Esophagus mucosa (tissue), 1 donor: ENCODE measurements around the gene PDLIM7. TPM values are rescaled to one million over a fixed set of nuclear protein-coding genes. Genes with fewer than 3 reads are reported as not detected.
A peak's percentile ranks its signal among the peaks of the same experiment; 100 is the strongest.

ENCODE experiments used
- ATAC-seq: fragments of 200-7000 bp; cut with Tn5 transposase; one replicate; pipeline ENCODE4 v1.9.1; 2020
- total RNA-seq: library from RNA; stranded (reverse); gene quantifications from one replicate; pipeline ENCODE4 v1.2.4, GENCODE V29; 2023
- donor health status: DM: yes; HTN: yes; CAD: no.

PDLIM7 gene
- total RNA-seq, 1 donor from 2014 or later: 23.0 TPM

DNA sequence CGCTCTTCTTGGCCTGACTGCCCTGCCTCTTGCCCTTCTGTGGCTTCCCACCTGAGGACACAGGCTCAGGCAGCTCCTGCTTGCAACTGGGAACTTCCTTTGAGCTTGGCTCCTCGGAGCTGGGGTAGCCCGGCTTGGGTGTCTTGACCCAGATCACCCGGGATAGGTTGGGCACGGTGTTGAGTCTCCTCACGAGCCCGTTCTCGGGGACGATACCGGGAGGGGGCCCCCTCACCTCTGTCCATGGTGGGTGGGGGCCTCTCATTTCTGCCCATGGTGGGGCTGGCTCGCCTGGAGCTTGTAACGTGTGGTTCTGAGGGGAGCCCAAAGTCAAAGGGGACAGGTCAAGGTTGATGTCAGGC, 27.1 kb upstream of the PDLIM7 start:
- ATAC-seq: no peak

DNA sequence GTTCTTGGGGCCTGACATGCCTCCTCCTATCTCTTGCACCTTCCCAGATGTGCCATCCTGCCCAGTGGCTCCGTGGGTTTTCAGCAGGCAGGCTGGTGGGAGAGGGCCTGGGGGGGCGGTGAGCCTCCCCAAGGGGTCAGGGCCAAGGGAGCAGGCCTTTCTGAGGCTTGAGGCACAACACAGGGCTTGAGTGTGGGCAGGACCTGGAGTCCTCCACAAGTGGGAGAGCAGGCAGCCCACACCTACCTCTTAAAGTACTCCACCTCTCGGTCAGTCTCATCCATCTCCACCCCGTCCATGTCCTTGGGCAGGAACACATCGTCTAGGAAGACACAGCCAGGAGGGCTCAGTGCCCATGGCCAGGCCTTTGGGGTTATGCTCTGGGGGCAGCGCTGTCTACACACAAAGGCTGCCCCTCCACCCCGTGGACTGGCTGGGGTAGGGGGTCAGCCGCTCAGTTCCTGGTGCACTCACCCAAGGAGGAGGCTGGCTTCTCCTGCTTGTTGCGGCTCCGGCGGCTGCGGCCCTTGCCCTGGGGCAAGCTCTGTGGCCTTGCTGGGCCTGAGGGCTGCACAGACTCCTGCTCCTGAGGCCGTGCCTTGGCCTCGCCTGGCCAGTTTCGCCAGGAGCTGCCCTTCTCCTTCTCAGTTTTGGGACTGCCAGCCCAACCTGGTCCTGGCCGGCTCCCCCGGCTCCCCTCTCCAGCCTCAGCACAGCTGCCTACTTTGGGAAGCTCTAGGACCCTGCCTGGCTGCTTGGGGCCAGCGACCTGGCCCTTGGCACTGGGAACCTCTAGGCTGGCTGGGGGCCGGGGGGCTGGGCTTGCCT, 26.5 kb upstream of the PDLIM7 start:
- no peak for ATAC-seq

DNA sequence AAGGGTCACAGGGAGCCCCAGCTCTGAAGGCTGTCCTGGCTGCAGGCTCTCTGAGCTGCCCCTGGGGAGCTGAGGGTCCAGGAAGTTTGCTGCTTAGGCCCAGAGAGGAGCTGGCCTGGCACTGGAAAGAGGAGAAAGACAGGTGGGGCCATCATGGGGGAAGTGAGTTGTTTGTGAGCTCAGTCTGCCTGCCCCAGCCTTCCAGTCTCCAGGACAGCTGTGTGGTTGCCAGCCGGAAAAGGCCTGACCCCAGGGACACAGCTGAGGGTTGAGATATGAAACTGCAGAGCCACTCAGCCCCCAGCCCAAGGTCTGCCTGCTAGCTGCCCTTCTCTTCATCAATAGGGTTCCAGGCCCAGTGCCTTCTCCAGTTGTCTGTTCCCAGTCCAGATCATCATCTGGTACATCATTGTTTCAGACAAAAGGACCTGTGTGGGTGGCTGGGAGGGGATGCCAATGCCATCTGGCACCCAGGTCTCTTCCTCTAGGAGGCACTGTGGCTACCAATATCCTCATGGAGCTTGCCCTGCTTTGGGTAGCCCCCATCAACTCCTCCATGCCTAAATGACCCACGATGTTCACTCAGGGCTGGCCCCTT, 23.6 kb upstream of the PDLIM7 start:
- no peak for ATAC-seq

DNA sequence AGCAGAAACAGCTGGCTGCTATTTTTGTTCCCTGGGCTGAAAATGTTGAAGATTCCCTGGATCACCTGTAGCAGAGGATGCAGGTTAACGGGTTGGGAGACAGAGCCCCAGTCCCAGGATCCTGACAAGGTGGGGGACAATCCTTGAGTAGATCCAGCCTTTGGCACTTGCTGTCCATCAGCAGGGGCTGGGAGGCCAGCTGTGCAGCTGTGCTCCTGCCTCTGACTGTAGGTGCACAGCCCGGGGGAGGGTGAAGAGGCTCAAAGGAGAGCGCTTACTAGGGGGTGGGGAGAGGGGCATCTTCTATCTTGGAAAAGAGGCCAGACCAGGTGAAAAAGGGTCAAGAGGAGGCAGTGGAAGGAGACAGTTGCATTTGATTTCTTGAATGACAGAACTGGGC, 22.9 kb upstream of the PDLIM7 start:
- no peak for ATAC-seq

DNA sequence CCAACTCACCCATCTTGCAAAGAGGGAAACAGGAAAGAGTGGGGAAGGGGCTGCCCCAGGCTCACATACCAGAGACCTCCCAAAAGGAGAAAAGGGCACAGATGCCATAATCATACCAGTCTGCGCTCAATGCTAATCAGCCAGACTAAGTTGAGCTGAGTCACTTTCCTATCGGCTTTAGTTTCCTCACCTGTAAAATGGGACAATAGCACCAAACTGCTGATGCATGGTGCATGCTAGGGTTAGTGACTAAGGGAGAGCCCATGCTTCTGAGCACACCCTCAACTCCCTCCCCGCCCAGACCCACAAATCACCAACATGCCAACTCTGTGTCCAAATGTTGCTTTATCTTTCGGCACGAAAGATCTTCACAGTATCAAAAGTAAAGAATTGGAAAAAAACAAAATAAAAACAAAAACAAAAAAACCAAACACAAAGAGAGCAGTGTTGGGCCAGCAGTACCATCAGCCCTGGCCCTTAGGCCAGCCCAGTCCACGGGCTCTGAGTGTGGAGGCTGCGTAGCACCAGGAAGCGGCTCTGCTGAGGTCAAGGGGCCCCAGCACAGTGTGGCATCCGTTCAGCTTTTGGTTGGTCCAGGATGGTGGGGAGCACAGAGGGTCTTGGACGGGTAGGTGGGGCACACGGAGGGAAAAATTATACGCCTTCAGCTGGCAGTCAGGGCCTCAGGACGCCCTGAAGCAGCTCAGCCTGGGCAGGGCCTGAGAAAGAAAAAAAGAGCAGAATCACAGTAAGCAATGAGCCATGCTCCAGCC, 22.2 kb upstream of the PDLIM7 start:
- ATAC-seq: no peak

DNA sequence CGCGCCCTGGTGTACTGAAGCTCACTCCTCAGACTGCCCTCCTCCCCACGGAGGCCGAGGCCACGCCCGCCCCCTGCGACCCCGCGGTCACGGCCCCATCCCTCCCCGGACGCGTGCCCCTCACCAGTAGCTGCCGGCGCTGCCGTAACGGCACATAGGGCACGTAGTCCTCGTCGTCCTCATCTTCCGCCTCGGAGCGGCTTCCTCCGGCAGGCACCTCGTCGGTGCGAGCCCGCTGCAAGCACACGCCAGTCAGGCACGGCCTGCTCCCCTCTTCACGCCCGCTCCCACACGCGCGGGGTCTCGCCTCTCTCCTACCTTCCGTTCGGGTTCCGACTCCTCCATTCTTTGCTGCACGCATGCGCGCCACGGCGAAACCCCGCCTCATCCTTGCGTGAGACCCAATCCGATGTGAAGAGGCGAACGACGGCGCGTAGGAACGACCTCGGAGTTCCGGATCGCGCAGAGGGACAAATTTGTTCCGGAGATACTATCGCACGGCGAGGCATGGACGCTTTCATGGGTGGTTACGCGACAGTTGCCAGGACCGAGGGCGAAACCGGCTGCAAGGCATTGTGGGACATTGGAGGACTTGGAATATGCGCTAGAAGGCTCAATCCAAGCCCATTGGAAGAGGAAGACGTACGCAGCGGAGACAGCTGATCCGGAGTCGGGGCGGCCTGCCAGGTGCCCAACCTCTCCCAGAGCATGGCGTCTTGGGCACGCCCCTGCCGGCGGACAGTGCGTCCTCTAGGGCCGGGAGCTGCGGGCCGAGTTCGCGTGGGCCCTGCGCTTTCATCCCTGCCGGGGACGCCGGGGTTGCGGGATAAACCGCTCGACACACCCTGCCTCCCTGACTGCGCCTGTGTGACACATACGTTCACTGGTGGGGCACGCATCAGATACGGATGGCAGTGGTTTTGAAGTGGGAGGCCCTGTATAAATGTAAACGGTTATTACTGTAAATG, 19.5 kb upstream of the PDLIM7 start, which contains the start of gene DDX41:
DDX41 (minus strand) TSS at position 361 of the 968 bp plus-strand sequence; CDS start at position 345, 16 bp downstream.
- peak; percentile 86 for ATAC-seq

DNA sequence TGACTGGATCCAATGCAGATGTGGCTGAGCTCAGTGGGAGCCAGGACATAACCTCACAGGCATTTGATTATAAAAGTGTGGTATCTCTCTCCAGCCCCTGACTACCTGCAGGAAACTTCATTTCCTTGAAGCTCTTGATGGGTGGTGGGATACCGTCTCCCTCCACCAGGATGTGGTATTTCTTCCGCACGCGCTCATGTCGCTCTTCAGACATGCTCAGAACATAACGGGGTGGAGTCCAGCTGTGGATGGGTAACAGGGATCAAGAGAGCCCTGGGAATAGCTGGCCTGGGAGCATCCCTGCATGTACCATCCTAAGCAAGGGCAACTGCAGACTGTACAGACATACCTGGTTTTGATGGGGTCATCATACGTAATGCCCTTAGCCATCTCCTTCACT, 18.2 kb upstream of the PDLIM7 start:
- no peak for ATAC-seq

DNA sequence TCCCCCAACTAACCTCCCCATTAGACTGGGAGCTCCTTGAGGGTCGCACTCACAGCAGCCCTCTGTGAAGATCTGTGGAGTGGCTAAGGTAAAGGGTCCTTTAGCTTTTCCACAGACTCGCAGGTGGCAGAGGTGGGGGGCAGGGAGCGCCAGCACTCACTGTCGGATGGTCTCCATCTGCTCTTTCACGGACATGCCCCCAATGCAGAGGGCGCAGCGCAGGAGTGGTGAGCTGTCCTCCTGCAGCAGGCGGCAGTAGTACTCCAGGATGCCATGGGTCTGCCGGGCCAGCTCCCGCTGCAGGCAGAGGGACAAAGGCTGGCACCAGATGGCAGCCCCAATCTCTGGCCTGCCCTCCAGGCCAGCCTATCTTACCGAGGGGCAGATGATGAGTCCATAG, 17.1 kb upstream of the PDLIM7 start:
- ATAC-seq: no peak

DNA sequence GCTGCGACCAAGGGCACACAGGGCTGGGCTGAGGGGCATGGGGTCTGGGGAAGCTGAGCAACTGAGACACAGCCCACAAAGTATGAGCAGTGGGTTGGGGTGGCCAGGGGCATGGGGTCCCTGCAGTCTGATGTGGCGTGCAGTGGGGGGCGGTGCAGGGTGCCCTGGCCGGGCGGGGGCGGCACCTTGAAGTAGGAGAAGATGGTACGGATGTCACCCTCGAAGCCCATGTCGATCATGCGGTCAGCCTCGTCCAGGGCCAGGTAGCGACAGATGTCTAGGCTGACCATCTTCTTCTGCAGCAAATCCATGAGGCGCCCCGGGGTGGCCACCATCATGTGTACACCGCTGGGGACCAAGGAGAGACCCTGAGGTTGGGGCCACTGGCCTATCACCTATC, 16.1 kb upstream of the PDLIM7 start:
- ATAC-seq: no peak

DNA sequence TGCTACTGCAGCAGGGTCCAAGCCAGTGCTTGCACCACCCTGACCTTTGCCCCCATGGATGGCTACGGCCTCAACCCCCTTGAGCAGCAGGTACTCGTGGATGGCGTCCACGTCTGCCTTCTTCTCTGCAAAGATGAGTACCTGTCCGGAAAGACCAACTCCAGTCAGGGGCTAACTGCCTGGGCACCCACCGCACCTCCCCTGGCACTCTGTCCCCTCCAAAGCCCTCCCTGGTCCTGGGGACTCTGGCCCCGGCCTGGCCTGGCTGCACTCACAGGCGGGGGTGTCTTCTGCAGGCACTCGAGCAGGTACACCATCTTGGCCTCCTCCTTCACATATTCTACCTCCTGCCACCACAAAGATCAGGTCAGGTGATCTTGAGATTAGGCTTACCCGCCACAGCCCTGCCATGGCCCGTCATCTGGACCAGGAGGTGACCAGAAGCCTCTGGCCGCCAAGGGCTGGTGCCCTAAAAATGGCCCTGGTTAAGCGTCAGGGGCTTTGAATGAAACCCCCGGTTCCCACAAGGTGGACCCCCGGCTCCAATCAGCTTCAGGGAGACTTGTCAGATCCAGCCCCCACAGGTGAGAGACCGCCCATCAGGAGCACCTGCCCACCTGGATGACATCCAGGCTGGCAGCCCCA, 15.5 kb upstream of the PDLIM7 start:
- ATAC-seq: no peak

DNA sequence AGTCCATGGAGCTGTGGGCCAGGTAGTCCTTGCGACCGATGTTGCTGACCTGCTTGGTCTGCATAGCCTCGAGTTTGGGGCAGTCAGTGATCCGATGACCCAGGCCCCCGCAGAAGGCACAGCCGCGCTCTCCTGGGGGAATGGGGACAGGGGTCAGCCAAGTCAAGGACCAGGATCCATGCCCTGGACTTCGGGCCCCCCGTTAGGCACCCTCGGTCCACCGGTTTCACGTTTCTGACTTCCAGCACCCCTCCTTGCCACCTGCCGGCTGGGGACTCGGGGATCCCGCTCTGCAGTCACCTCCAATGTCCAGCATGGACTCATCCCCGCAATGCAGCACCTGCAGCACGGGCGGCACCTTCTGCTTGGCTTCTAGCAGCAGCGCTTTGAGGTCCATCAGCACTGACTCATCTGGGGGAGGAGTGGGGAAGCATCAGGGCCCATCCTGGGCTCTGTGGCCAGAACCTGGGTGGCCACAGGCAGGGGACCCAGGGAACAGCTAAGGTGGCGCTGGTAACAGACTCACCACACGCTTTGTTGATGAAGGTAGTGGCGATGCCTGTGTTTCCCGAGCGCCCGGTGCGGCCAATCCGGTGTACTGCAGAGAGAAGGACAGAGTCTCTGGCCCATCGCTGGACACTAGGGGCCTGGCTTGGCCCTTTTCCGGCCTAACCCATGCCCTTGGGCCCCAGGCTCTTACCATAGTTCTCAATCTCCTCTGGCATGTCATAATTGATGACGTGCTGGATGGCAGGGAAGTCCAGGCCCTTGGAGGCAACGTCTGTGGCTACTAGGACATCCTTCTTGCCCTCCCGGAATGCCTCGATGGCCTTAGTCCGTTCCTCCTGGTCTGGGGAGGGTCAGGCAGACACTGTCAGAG, 14.6 kb upstream of the PDLIM7 start:
- no peak for ATAC-seq

DNA sequence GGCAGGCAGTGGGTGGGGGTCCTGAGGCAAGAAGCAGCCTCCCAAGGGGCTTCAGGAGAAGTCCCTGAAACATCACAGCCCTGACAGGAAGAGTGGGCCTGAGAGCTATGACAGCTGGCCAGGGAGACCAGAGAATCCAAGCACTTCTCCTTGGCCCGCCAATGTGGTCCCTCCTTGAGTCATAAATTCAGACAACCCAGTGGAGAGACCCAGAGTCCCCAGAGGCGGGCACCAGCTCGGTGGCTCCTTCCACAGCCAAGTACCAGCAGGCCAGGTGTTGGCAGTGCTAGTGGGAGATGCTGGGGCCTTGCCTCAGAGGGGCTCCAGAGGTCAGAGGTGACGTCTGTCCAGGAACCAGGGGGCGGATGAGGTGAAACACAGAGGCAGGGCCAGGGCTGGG, 13.8 kb upstream of the PDLIM7 start:
- no peak for ATAC-seq

DNA sequence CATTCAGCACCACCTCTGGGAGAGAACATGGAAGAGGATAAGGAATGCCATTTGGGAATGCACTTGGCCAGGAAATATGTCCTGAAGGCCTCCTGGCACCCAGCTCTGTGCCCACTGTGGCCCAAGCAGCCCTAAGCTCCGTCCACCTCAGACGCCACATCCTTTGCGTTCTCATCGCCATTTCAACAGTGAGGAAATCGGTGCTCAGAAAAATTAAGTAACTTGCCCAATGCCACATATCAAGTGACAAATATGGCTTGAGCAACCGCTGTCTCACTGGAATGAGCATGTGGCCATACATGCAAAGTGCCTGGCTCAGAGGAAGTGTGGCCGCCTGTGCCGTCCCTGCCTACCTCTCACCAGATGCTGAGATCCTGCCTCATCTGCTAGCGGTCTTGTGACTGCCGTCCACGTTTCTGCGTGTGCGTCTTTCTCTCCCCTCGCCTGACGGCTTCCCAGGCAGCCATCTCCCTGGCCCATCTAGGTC, 13.2 kb upstream of the PDLIM7 start:
- no peak for ATAC-seq

DNA sequence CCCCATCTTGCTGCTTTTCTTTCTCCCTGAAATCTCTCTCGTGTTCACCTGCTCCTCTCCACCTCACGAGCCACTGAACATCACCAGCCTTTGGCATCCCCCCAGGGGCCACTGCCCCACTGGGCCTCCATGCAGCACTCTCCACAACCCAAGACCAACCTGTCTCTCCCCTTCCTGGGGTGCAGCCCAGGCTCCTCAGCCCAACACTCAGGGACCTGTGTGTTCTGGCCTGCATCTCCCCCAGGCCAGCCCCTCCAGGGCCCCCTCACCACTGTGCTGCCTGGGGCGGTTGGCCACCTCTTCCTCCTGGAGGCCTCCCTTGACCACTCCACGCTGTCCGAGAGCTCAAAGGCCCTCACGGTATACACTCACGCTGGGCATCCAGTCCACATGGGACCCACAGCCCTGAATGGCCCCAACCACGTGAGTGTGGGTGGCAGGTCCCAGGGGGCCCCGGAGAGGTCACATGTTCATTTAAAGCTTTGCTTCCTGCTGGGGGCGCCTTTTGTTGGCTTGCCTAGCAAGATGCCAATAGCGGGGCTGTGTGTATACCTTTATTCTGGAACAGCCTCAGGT, 12.7 kb upstream of the PDLIM7 start:
- ATAC-seq: peak; percentile 27

DNA sequence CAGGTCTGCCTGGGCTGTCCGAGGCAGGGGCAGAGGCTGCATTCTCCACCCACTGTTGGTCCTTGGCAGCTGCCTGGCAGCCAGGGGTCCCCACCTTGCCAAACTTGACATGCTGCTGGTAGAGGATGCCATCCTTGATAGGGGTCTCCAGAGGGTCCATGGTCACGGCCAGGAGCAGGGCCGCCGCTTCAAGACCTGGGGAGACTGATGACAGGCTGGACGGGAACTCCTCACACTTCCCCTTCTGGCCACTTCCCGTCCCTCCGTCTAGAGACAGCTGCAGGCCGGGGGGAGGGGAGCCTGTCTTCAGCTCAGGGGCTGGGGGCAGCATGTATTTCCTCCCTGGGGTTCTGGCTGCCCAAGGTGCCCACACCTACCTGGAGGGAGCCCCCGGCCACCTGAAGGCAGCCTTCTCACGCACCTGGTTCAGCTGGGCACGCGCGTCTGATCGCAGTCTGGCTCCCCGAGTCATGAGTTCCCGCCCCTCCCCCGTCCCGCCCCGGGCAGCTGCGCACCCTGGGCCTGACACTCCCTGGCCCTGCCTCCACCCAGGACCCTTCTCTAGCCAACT, 12.1 kb upstream of the PDLIM7 start, which contains the start of gene DOK3:
DOK3 (minus strand) TSS at position 446 of the 571 bp plus-strand sequence; CDS start at position 160, 286 bp downstream.
- ATAC-seq: peak; percentile 15

DNA sequence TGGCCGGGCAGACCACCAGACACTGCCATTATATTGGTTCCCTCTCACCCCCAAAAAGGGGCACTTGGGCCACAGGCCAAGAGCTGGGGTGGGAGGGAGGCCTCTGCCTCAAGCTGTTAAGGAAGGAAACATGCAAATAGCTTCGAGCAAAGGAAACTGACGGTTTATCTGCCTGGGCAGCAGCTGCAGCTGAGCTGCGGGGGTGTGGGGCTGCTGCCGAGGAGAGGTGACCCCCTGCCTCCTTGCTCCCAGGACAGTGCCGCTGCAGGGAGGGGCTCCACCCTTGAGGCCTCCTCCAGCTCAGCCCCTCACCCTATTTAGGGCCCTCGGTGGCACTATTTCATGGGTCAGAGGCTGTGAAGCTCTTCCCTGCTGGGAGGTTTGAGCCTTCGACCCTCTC, 11.4 kb upstream of the PDLIM7 start:
- peak; percentile 2 for ATAC-seq

DNA sequence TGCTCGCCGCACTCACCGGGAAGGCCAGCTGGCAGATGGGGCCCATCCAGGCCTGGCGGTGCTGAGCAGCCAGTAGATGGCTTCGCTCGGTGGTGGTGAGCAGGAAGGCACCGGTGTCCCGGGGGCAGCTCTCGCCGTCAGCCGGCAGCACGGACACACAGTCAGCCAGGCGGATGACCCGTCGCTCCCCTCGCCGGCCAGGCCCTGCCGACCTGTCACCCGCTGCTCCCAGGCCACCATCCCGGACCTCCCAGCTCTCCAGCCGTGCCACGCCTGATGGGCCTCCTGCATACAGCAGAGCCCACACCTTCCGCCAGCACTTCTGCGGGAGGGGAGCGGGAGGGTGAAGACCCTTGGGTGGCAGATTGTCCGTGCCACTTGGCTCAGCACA, 10.8 kb upstream of the PDLIM7 start:
- ATAC-seq: no peak

DNA sequence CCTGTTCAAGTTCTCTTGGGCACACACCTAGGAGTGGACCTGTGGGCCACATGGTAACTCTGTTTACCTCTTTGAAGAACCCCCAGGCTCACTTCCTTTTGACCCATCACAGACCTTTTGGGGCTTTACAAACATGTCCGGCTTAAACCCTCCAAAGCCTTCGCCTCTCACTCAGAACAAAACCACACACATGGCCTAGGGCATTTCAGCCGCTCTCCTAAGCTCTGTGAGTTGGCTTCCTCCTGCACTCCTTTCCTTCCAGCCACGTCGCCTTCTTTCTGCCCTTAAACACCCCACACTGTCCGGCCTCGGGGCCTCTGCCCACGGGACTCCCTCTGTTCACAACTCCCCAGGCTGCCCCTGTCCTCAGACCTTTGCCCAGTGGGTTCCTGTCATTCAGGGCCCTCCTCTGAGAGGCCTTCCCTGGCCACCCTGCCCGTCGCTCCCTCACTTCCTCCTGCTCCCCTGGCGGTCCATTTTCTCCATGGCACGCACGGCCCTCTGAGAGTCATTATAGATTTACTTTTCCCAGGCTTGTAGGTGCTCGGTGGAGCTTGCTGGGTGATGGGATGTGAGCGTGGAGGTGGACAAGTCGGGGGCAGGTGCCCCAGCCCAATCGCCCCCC, 10.3 kb upstream of the PDLIM7 start:
- no peak for ATAC-seq

DNA sequence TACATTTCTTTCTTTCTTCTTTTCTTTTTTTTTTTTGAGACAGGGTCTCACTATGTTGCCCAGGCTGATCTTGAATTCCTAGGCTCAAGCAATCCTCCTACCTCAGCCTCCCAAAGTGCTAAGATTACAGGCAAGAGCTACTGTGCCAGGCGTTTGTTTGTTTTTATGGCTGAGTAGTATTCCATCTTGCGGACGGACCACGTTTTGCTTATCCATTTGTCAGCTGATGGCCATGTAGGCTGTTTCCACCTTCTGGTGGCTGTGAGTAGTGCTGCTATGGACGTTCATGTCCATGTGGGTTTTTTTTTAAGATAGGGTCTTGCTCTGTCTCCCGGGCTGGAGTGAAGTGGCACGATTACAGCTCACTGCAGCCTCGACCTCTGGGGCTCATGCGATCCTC, 9.8 kb upstream of the PDLIM7 start:
- no peak for ATAC-seq
